CD14-positive monocyte (primary cell): ENCODE results near the gene TSHZ3. TPM values are rescaled to one million over a fixed set of nuclear protein-coding genes. Genes with fewer than 3 reads are reported as not detected.

Source experiments
- DNase-seq, 3 donors: peaks; one replicate each; pipeline ENCODE4 v3.0.0-alpha.2; 2011 to 2022
- H2AFZ ChIP-seq: 2 replicates; pipeline ENCODE4 v1.6.0; 2012; ENCODE audit warnings: mild to moderate bottlenecking, low read depth, low read length, inconsistent platforms; ENCODE audit not compliant: insufficient read depth, poor library complexity, severe bottlenecking
- H3K27ac ChIP-seq, 2 donors: 1 replicate in 1 of 2; 2 replicates in 1 of 2; pipeline ENCODE4 v1.5.1; 2012 to 2013; ENCODE audit warnings: low read length in 2 of 2, control low read depth in 1 of 2, inconsistent platforms in 1 of 2, low read depth in 1 of 2, mild to moderate bottlenecking in 1 of 2
- H3K27me3 ChIP-seq, 2 donors: one replicate each; pipeline versions ENCODE4 v1.6.0 to v1.6.1; 2011 to 2013; ENCODE audit warnings: low read length in 2 of 2; ENCODE audit not compliant: control insufficient read depth in 2 of 2, insufficient read depth in 2 of 2
- H3K36me3 ChIP-seq, 2 donors: replicated peaks in 1 of 2; 1 replicate in 1 of 2; 2 replicates in 1 of 2; pipeline versions ENCODE4 v1.5.1 to v1.6.1; 2012 to 2013; ENCODE audit warnings: low read length in 2 of 2, control low read depth in 1 of 2, inconsistent platforms in 1 of 2, mild to moderate bottlenecking in 1 of 2; ENCODE audit not compliant: insufficient read depth in 2 of 2, control insufficient read depth in 1 of 2
- H3K4me1 ChIP-seq, 2 donors: 1 replicate in 1 of 2; 2 replicates in 1 of 2; pipeline versions ENCODE4 v1.5.1 to v1.6.1; 2012 to 2013; ENCODE audit warnings: low read length in 2 of 2, control low read depth in 1 of 2, inconsistent platforms in 1 of 2, mild to moderate bottlenecking in 1 of 2, moderate library complexity in 1 of 2; ENCODE audit not compliant: insufficient read depth in 2 of 2, control insufficient read depth in 1 of 2
- H3K4me2 ChIP-seq: replicated peaks from 2 replicates; pipeline ENCODE3; 2012; ENCODE audit warnings: low read length, moderate library complexity, mild to moderate bottlenecking; ENCODE audit not compliant: poor library complexity, severe bottlenecking; ENCODE audit errors: extremely low read depth
- H3K4me3 ChIP-seq, 3 experiments: fragments of 200-600 bp in 1 of 3; sonication (generic) in 1 of 3; replicated peaks in 1 of 3; 1 replicate in 2 of 3; 2 replicates in 1 of 3; pipeline ENCODE4 v1.5.1; 2011 to 2013; ENCODE audit warnings: low read length in 3 of 3, mild to moderate bottlenecking in 3 of 3, control low read depth in 2 of 3, low read depth in 2 of 3, inconsistent platforms in 1 of 3, moderate library complexity in 1 of 3
- H3K79me2 ChIP-seq: 2 replicates; pipeline ENCODE4 v1.6.0; 2012; ENCODE audit warnings: mild to moderate bottlenecking, control low read depth, inconsistent platforms, low read length, moderate library complexity; ENCODE audit not compliant: insufficient read depth
- H3K9ac ChIP-seq: 2 replicates; pipeline ENCODE4 v1.6.0; 2017; ENCODE audit warnings: low read length, mild to moderate bottlenecking; ENCODE audit not compliant: insufficient read depth, poor library complexity, severe bottlenecking
- H3K9me3 ChIP-seq, 2 donors: replicated peaks in 1 of 2; 1 replicate in 1 of 2; 2 replicates in 1 of 2; pipeline versions ENCODE4 v1.5.1 to v1.6.1; 2012 to 2013; ENCODE audit warnings: low read length in 2 of 2, control low read depth in 1 of 2; ENCODE audit not compliant: control insufficient read depth in 1 of 2, insufficient read depth in 1 of 2
- H4K20me1 ChIP-seq: 2 replicates; pipeline ENCODE4 v1.6.0; 2012; ENCODE audit warnings: mild to moderate bottlenecking, low read length, control low read depth, moderate library complexity; ENCODE audit not compliant: insufficient read depth
- H3K27ac Mint-ChIP-seq, 7 donors: one replicate each; pipeline ENCODE4 v1.8.0; 2020; ENCODE audit warnings: mild to moderate bottlenecking in 7 of 7, mixed read lengths in 7 of 7, moderate library complexity in 6 of 7, inconsistent platforms in 2 of 7
- H3K27me3 Mint-ChIP-seq, 3 donors: one replicate each; pipeline ENCODE4 v1.8.0; 2021 to 2022; ENCODE audit warnings: low read depth in 3 of 3, mild to moderate bottlenecking in 3 of 3, mixed read lengths in 3 of 3, moderate library complexity in 3 of 3, inconsistent platforms in 1 of 3
- H3K36me3 Mint-ChIP-seq, 2 donors: one replicate each; pipeline ENCODE4 v1.8.0; 2020; ENCODE audit warnings: mixed read lengths in 2 of 2, inconsistent platforms in 1 of 2, mild to moderate bottlenecking in 1 of 2
- H3K4me1 Mint-ChIP-seq: one replicate; pipeline ENCODE4 v1.8.0; 2020; ENCODE audit warnings: mild to moderate bottlenecking, mixed read lengths
- H3K4me3 Mint-ChIP-seq, 2 donors: one replicate each; pipeline ENCODE4 v1.8.0; 2020; ENCODE audit warnings: mild to moderate bottlenecking in 2 of 2, mixed read lengths in 2 of 2, moderate library complexity in 1 of 2
- H3K9me3 Mint-ChIP-seq, 7 donors: one replicate each; pipeline ENCODE4 v1.8.0; 2020 to 2022; ENCODE audit warnings: mixed read lengths in 7 of 7, mild to moderate bottlenecking in 6 of 7, moderate library complexity in 6 of 7, inconsistent platforms in 2 of 7
- CTCF ChIP-seq: fragments of 200-600 bp; IDR thresholded peaks from one replicate; pipeline ENCODE4 v1.8.0; 2022; ENCODE audit warnings: antibody characterized with exemption, mild to moderate bottlenecking
- WGBS: methylation state at CpG from one replicate; pipeline ENCODE4 v1.1.5; 2013; ENCODE audit warnings: missing lambda C conversion rate; ENCODE audit not compliant: insufficient coverage; 5-methylcytosine and 5-hydroxymethylcytosine counted together
- intact Hi-C, 2 donors: fragments of 100-400 bp; cut with micrococcal nuclease; formaldehyde crosslinking; loops; one replicate each; pipeline versions ENCODE4 v1.15.0 to v1.15.1; 2023
- polyA plus RNA-seq, 3 donors: library from polyadenylated mRNA; depleted of rRNA in 1 of 3; unstranded in 2 of 3; stranded (reverse) in 1 of 3; fragments of 300-500 nt in 2 of 3; fragments of >200 nt in 1 of 3; fragmentation: Illumina TruSeq in 2 of 3; gene quantifications; 1 replicate in 2 of 3; 2 replicates in 1 of 3; pipeline ENCODE4 v1.2.3, GENCODE V29; 2012 to 2021

Gene TSHZ3
- polyA plus RNA-seq, 3 donors = 2.3 to 5.8 (median 3.3) TPM

- Histone ChIP-seq H3K36me3 (no peaks in the 10 kb centered on the region), H3K4me2 (no peak overlapping the region), H4K20me1 (peaks cover 56% of the 10 kb centered on the region), H3K79me2 (no peaks in the 10 kb centered on the region), H3K4me3 (no peak overlapping the region), H3K4me1 (peaks cover 36 to 37% of the 10 kb centered on the region in 2 donors), H3K9me3 (peaks cover 2 to 37% of the 10 kb centered on the region in 2 donors), H3K9ac (no peak overlapping the region), H3K27me3 (peaks cover 50 to 70% of the 10 kb centered on the region in 2 donors), H3K27ac (no peak overlapping the region), H2AFZ (no peak overlapping the region)
- TF ChIP-seq CTCF = no peak
- H3K27ac Mint-ChIP-seq = no peak overlapping the region
- H3K4me3 Mint-ChIP-seq = peak overlapping the region in 1 of 2 donors; percentile 97
- peak in 1 of 3 donors; percentile 44 for DNase-seq
- H3K36me3 Mint-ChIP-seq = peaks cover 10 to 22% of the 10 kb centered on the region in 2 donors
- WGBS = 12% methylated on average over 17 of the region's 25 CpGs
- H3K4me1 Mint-ChIP-seq = peaks cover 50% of the 10 kb centered on the region
- peaks cover 0 to 29% (median 17%) of the 10 kb centered on the region in 7 donors for H3K9me3 Mint-ChIP-seq
- intact Hi-C loops = loop anchor here (5.0 to 10.0 kb wide), 8 partner anchors 43 to 1227 kb away; partner anchors contain the start of gene PDCD5 (in 1 of the 2)
- H3K27me3 Mint-ChIP-seq = peaks cover 70 to 82% (median 78%) of the 10 kb centered on the region in 3 donors
These were observed 5.8 kb upstream of the TSHZ3 start for GRCh38 chr19:31354799-31355664.

- Histone ChIP-seq H3K9me3 (peaks cover 2 to 37% of the 10 kb centered on the region in 2 donors), H4K20me1 (peaks cover 56% of the 10 kb centered on the region), H3K79me2 (no peaks in the 10 kb centered on the region), H3K27me3 (peaks cover 50 to 68% of the 10 kb centered on the region in 2 donors), H3K27ac (no peak overlapping the region), H3K36me3 (no peaks in the 10 kb centered on the region), H2AFZ (no peak overlapping the region), H3K4me2 (no peak overlapping the region), H3K4me1 (peaks cover 36 to 37% of the 10 kb centered on the region in 2 donors), H3K9ac (no peak overlapping the region), H3K4me3 (no peak overlapping the region)
- Mint-ChIP-seq H3K9me3 (peaks cover 0 to 29% (median 17%) of the 10 kb centered on the region in 7 donors), H3K27ac (no peak overlapping the region), H3K4me3 (peak overlapping the region in 1 of 2 donors; percentile 97), H3K4me1 (peaks cover 50% of the 10 kb centered on the region), H3K36me3 (peaks cover 10 to 22% of the 10 kb centered on the region in 2 donors), H3K27me3 (peaks cover 65 to 78% (median 71%) of the 10 kb centered on the region in 3 donors)
- no peak for TF ChIP-seq CTCF
- intact Hi-C loops = loop anchor here (5.0 to 10.0 kb wide), 5 partner anchors 42 to 1228 kb away; partner anchors contain the start of gene PDCD5 (in 1 of the 2)
- 0% methylated on average over 1 of the region's 10 CpGs for WGBS
- DNase-seq = no peak
These were observed 5.1 kb upstream of the TSHZ3 start for GRCh38 chr19:31354316-31354715.
